Adrenal gland (tissue), 5 donors: ENCODE measurements around the gene SLCO2A1.

Source experiments
- POLR2A ChIP-seq, 2 donors: fragments of 450-650 bp; IDR thresholded peaks; one replicate each; pipeline ENCODE4 v1.6.1; 2017; ENCODE audit warnings: antibody characterized with exemption in 2 of 2, mild to moderate bottlenecking in 2 of 2, moderate library complexity in 1 of 2
- TF ChIP-seq, protein P1 (sequence below), 6 experiments: fragments of 450-650 bp in 4 of 6; fragments of 200-600 bp in 2 of 6; sonication (generic) in 1 of 6; IDR thresholded peaks; 1 replicate in 5 of 6; 2 replicates in 1 of 6; pipeline versions ENCODE4 v1.5.1 to v1.8.0; 2016 to 2021; ENCODE audit warnings: antibody characterized with exemption in 6 of 6, mild to moderate bottlenecking in 2 of 6, moderate library complexity in 1 of 6
- donor health status: DM: no; HTN: no; CAD: no.

DNA sequence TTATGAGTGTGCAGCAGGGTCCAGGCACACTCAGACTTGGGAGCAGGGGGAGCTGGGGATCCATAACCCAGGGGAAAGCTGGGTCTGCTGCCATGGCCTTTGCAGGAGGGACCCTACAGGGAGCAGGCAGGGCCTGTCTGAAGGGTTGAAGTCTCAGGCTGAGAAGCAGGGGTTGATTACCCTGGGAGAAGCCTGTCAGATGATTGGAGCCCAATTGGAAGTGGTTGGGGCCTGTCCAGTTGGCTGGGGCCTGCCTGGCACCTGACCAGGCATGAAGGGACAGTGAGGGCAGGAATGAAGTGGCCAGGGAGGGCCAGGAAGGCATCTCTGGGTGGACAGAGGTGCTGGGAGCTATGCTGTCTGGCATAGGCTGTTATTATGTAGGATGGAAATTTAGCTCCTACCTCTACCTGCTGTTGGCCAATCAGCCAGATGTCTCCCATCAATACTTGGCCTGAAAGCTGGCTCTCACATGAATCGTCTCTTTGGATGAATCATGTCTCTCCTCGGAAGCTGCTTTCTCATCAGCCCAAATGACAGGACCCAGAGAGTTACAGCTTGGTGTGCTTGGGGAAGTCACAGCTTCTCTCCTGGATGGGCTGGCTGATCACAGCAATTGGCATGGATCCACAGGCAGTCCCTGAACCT, 27.4 kb upstream of the SLCO2A1 start:
- TF ChIP-seq, protein P1, sequence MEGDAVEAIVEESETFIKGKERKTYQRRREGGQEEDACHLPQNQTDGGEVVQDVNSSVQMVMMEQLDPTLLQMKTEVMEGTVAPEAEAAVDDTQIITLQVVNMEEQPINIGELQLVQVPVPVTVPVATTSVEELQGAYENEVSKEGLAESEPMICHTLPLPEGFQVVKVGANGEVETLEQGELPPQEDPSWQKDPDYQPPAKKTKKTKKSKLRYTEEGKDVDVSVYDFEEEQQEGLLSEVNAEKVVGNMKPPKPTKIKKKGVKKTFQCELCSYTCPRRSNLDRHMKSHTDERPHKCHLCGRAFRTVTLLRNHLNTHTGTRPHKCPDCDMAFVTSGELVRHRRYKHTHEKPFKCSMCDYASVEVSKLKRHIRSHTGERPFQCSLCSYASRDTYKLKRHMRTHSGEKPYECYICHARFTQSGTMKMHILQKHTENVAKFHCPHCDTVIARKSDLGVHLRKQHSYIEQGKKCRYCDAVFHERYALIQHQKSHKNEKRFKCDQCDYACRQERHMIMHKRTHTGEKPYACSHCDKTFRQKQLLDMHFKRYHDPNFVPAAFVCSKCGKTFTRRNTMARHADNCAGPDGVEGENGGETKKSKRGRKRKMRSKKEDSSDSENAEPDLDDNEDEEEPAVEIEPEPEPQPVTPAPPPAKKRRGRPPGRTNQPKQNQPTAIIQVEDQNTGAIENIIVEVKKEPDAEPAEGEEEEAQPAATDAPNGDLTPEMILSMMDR (IDR thresholded peaks at IDR 0.05), result no peak
- no peak for TF ChIP-seq POLR2A (IDR thresholded peaks at IDR 0.05)
